Measurements from ENCODE around the gene SMAD6. TPM values are rescaled to one million over a fixed set of nuclear protein-coding genes. Genes with fewer than 3 reads are reported as not detected.

The SMAD6 gene
- polyA plus RNA-seq (ENCODE audit: insufficient read length): 25.4 TPM
- long read RNA-seq, donor 1, full-length matches to known transcripts: 21 of 21 reads
- long read RNA-seq, donor 1, partial matches to known transcripts: 0 of 21 reads
- long read RNA-seq, donor 1, other reads (novel, unspliced or antisense): 0 of 21 reads
- long read RNA-seq, donor 2, full-length matches to known transcripts: 16 of 43 reads
- long read RNA-seq, donor 2, partial matches to known transcripts: 27 of 43 reads
- long read RNA-seq, donor 2, other reads (novel, unspliced or antisense): 0 of 43 reads
- long read RNA-seq, donor 3, full-length matches to known transcripts: 10 of 21 reads
- long read RNA-seq, donor 3, partial matches to known transcripts: 11 of 21 reads
- long read RNA-seq, donor 3, other reads (novel, unspliced or antisense): 0 of 21 reads
- long read RNA-seq, donor 4, partial matches to known transcripts: 0 of 1 reads
- long read RNA-seq, donor 4, other reads (novel, unspliced or antisense): 0 of 1 reads
- long read RNA-seq, donor 5, full-length matches to known transcripts: 17 of 17 reads
- long read RNA-seq, donor 5, partial matches to known transcripts: 0 of 17 reads
- long read RNA-seq, donor 5, other reads (novel, unspliced or antisense): 0 of 17 reads
- long read RNA-seq, donor 6, full-length matches to known transcripts: 11 of 11 reads
- long read RNA-seq, donor 6, partial matches to known transcripts: 0 of 11 reads
- long read RNA-seq, donor 6, other reads (novel, unspliced or antisense): 0 of 11 reads
- long read RNA-seq, donor 7, full-length matches to known transcripts: 20 of 45 reads
- long read RNA-seq, donor 7, partial matches to known transcripts: 25 of 45 reads
- long read RNA-seq, donor 7, other reads (novel, unspliced or antisense): 0 of 45 reads
- long read RNA-seq, donor 8, full-length matches to known transcripts: 9 of 17 reads
- long read RNA-seq, donor 8, partial matches to known transcripts: 8 of 17 reads
- long read RNA-seq, donor 8, other reads (novel, unspliced or antisense): 0 of 17 reads

DNA sequence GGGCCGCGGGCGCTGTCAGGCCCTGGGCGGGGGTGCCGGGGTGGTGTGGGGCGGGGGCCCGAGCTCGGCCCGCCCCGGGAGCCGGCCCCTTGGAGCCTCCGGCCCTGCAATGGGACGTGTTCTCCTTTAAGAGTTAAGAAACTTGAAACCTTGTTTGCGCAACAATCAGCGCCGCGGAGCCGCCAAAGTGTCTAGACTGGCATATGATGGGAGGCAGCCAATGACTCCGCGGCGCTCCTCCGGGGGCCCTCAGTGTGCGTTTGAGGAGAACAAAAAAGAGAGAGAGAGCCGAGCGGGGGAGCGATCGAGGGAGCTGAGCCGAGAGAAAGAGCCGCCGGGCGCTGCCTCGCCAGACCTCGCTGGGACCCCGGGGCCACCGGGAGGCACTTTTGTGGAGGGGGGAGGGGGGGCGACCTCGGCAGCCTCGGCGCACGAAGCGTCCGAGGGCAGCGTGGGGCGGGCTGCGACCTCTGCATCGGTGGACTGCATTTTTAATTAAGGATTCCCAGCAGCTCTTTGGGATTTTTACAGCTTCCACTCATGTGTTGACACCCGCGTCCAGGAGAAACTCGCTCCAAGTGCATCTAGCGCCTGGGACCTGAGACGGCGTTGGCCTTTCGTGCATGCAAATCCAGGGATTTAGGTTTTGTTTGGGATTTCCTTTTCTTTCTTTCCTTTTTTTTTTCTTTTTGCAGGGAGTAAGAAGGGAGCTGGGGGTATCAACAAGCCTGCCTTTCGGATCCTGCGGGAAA, at the start of gene SMAD6:
SMAD6 (plus strand) TSS at position 202 of the 752 bp plus-strand sequence. CDS start 1,023 bp downstream, outside the sequence.
- DNase-seq: peak; percentile 99

DNA sequence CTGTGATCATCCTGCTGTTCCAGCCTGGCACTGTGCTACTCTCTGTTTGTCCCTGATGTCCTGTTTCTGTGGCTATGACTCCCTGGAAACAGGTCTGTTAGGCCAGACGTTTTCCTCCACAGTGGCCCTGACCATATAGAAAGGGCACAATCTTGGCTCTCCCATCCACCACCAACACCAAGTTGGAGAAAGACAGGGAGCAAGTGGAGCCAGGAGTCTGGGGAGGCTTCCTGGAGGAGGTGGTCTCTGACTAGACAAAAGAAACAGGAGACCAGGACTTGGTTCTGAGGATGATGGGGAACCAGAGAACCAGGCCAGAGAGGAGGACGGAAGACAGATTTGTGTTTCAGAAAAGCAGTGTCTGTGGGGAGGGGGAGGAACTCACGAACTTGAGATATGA, 49.2 kb upstream of the SMAD6 start:
- DNase-seq: no peak

DNA sequence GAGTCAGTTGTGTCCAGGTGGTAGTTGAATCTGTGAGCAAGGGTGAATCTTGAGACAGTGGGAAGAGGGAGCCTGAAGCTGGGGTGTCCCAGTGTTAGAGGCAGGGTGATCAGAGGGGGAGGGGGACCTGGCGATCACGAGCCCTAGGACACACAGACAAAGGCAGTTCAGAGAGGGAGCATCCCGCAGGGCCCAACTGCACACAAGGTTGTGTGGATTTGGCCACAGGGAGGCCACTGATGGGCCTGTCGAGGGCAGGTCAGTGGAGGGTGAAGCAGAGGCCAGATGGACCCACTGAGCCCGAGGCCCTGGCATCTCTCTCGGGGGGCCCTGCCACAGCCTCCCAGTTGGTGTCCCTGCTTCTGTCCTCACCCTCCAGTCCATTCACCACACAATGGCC, 48.6 kb upstream of the SMAD6 start:
- no peak for DNase-seq

DNA sequence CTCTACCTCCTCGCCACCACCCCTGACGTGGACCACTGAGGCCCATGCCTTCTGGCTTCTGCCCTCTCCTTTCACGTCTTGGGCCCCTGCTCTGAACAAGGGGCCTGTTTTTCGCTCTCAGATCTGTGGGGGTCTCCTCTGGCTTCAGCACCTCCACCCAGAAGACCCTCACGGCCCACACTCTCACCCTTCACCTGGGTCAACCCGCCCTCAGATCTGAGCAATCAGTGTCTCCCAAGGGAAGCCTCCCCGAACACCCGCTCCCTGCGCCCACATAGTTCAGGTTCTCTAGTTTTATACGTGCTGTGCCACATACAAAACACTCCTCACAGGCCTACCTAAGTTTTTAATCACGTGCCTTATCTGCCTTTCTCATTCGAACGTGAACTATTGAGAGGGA, 48.2 kb upstream of the SMAD6 start:
- DNase-seq: no peak

DNA sequence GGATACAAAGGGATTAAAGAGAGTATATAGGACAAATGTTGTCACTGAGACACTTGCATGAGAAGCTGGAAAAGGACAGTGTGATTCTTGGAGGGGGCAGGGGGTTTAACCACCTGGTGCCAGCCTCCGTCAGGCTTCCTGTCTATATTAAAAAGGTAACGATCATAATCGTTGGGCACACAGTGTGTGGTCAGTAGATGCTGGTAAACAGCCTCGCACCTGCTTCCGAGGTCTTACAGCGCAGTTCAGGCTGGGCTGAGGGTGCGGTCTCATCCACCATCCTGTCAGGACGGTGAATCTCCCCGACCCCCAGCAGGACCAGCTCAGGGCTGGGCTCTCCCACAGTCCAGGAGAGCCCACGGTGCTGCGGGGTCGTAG, 47.7 kb upstream of the SMAD6 start:
- DNase-seq: no peak

DNA sequence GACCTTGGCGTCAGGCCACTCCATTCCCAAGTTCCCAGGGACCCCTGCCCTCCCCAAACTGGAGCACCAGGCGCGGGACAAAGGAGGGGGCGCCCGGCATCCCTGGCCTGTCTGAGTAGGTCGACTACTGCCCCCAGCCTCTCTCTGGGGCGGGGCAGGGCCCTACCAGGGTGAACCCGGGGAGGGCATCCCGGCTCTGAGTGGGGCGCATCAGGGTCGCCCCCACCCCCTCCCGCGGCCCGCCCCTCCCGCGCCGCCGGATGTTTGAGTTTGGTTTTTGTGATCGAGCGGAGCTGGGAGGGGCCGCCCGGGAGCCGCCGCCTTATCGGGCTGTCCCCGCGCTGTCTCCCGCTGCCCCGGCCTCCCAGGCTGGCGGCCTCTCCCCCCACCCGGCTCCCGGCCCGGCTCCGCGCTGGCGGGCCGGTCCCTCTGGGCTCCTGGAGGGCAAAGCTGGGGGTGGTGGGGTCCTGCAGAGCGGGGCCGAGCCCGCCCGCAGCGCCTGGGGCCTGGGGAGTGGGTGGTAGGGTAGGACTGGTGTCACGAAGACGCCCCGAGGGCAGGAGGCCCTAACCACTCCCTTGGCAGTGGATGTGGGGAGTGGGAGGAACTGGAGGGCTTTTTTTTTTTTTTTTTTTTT, 47.2 kb upstream of the SMAD6 start:
- no peak for DNase-seq

DNA sequence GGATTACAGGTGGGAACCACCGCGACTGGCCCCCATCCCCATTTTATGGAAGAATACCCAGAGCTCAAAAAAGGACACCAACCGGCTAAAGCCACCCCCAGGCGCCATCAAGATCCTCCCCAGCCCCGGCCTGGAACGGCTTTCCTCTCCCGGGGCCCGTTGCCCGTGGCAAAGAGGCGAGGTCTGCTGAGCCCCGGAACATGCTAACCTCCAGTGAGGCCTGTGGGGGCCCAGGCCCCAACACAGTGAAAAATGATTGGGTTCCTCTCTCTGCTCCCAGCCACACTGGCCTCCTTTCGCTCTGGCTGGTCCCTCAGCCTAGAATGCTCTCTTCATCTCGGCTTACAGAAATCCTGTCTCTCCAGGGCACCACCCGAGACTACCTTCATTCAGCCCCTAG, 46.5 kb upstream of the SMAD6 start:
- DNase-seq: no peak

DNA sequence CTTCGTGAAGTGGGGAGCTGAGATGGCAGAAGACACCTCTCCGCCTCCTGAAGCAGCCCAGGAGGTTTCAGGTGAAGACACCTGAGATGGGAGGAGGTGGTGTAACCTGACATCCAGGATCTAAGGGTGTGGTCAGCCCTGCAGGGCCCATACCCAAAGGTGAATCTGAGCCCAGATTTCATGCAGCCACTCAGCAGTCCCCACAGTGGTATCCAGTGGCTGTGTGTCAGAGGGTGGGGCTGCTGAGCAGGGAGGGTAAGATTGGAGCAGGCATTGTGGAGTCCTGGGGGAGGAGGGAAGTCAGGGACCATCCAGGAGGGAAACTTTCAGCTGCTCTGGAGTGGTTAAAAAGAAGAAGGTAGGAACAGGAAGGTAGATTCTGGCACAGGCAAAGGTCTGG, 46.0 kb upstream of the SMAD6 start:
- no peak for DNase-seq

DNA sequence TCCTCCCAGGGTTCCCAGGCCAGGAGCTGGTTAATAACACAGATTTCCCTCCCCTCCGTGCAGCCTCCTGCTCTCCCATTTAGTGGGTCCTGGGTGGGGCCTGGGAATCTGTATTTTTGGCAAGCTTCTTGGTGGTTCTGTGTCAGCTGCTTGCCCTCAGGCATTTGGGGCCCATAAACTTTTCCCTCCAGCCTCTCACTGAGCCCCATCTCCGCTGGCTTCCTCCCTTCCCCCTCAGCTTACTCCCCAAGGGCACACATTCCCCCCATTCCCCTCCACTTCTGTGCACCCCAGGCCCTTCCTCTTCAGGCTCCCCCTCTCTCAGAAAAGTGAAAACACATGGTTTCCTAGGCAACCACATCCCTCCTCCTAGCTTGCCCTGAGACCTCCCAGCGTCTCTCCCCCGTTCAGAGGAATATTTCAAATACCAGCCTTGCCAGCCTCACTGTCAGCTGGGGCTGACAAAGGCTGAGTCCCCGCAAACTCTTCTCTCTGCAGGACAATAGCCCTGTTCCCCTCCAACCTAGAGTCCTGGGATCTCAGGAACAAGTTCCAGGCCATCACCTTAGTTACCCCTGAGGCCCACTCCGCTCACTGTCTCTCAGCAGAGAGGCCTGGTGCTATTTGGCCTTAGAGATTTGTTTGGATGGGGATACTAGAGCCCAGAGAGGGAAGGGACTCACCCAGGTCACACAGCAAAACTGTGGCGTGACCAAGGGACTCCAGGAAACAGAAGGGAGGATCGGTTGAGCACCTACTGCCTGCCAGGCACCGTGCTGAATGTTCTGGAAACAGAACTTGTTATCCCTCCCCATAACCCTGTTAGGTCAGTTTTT, 44.6 kb upstream of the SMAD6 start:
- DNase-seq: peak; percentile 79

DNA sequence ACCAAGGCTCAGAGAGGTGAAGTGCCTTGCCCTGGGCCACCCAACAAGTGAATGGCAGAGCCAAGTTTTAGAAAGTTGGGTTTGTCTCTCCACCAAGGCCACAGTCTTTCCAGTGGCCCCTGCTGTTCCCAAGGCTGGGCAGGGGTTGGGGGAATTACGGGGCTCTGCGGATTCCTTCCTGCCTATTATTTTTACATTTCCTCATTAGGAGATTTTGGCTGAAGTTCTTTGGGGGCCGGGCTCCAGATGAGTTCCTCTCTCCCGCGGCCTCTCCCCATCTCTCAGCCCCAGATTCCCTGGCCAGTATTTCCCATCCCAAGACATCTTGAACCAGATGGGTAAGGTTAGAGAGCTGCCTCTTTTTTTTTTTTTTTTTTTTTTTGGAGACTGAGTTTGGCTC, 44.0 kb upstream of the SMAD6 start:
- no peak for DNase-seq

DNA sequence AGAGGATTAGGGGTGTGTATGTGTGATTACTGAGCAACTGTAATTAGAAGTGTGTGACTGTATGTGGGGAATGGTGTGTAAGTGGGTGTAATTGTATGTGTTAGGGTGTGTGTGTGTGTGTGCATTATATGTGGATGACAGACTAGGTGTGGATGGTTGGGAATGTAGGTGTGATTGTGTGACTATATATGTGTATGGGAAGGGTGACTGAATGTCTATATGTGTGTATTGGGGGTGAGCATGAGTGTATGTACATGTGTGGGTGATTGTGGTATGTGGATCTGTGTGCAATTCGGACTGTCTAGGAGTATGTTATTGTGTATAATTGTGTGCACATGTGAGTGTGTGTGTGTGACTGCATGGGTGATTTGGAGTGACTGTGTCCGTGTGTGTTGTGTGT, 43.2 kb upstream of the SMAD6 start:
- no peak for DNase-seq

DNA sequence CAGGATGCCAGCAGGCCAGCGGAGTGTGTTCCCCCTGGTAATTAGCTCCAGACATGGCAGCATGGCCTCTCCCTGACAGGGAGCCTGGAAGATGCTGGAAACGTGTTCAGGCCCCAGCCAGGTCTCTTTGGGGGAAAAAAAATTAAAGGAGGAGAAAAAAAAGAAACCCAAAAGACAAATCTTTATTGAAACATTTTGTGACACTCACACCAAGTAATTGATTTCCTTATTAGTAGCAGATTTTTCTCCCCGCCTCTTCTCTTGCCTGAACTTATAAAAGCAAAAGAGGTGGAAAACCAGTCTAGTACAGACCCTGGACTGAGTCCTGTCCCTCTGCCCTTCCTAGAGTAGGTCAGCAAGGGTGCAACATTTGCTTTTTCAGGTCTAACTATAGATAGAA, 42.7 kb upstream of the SMAD6 start:
- DNase-seq: no peak

DNA sequence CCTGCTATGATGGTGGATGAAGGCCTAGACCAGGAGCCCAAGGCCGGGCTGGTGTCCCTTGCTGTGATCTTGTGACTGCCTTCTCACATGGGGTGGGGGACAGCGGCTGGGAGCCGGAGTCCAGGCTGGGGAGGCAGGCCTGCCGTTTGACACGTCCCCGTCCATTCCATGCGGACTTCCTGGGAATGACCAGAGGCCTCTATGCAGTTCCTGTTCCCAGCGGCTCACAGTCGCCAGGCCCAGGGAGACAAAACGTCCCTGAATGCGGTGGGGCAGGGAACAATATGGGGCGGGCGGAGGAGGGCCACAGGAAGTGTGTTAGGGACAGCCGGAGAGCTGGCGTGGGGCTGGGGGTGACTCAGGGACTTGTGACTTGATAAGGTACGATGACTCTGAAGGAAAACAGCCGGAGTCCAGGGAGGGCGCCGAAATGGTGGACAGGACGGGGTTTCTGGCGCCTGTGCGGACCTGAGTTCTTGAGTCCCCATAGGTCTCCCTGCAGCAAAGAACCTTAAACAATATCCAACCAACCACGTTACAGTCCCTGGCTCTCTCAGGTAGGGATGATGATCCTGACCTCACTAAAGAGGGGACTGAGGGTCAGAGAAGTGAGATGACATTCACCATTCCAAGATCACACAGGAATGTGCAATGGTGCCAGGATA, 40.5 kb upstream of the SMAD6 start:
- no peak for DNase-seq

DNA sequence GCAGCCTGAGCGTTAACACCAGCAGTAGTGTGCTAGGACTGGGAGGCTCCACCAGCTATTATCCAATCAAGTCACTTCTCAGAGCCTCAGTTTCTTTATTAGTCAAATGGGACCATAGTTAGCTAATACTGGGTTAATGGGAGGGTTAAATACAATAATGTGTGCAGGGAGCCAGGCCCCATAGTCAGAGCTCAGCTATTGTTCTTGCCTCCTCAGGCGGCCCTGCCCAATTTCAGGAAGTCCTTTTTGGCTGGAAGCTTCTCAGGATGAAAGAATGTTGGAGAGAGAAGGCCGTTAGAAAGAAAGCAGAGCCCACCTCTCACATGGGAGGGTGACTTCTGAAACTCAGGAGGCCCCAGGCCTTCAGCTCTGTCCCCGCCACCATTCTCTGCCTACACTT, 39.5 kb upstream of the SMAD6 start:
- DNase-seq: no peak

DNA sequence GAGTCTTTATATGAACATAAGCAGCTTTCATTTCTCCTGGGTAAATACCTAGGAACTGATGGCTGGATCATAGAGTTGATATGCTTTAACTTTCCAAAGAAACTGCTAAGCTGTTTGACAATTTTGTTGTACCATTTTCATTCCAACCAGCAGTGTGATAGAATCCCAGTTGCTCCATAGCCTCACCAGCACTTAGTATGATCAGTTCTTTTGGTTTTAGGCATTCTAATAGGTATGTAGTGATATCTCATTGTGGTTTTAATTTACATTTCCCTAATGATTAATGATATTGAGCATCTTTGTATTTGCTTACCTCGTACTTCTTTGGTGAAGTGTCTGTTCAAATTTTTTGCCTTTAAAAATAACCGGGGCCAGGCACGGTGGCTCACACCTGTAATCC, 38.4 kb upstream of the SMAD6 start:
- DNase-seq: no peak

DNA sequence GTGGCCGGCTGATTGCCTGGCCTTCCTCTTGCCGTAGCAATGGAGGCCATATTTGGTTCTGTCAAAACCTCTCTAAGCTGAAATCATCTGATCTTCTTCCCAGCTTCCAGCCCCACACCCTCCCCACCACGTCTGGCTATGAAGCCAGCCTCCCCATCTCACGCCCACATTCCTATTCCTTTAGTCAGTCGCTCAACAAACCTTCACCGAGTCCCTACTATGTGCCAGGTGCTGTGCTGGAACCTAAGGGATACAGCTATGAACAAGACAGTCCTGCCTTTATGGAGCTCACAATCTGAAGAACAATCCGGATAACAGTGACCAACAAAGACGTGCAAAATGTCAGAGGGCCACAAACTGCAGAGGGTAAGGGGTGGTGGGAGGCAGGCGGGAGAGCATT, 31.9 kb upstream of the SMAD6 start:
- DNase-seq: no peak

DNA sequence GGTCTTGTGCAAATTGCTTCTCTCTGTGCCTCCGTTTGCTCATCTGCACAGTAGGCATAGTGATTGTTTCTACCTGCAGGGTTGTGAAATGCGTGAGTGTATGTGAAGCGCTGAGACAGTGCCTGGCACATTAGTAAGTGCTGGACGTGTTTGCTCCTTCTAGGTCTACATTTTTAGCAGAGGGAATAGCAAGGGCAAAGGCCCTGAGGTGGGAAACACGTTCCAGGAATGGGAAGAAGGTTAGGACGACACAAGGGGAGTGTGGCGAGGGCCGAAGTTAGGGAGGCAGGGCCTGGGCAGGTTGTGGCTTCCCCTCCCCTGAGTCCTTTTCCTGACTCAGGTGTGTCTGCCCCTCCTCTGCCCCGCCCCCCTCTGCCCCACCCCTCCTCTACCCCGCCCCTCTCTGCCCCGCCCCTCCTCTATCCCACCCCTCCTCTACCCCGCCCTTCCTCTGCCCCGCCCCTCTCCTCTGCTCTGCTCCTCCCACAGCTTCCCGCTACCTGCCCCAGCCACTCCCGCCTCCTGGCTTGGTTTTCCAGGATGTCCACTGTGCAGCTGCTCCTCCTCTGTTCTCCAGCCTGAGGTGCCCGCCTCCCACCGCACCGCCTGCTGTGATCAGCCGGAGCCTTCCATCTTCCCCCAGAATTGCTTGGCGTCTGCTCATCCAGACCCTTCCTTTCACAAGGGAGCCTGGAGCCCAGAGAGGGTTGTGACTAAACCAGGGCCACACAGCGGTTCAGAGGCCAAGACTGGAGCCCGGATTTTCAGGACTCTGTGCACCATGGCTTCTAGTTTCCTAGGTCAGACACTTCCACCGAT, 31.1 kb upstream of the SMAD6 start:
- no peak for DNase-seq

DNA sequence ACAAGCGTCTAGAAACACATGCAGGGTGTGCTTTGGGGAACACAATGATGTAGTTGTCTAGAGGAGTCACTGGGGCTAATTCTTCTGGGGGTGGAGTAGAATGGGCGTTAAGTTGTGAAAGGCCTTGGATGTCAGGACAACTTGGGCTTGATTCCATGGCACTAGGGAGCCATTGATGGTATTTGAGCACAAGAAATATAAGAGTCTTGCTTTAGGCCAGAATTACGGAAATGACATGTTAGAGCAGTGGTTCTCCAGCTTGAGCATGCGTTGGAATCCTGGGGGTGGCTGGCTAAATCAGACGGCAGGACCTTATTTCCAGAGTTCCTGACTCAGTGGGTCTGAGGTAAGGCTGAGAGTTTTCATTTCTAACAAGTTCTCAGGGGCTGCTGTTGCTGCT, 29.2 kb upstream of the SMAD6 start:
- DNase-seq: no peak

Data from left kidney (tissue), 8 donors.